Eye (tissue), 1 donor: Measurements from ENCODE around the gene ARNT2.
A peak's percentile ranks its signal among the peaks of the same experiment; 100 is the strongest.

Experiments
- DNase-seq: peaks from one replicate; pipeline ENCODE4 v3.0.0-alpha.2; 2015

The ARNT2 gene

GRCh38 chr15:80525853-80526252, 121.7 kb downstream of the ARNT2 start:
- DNase-seq: no peak

- DNase-seq: no peak
Measured at GRCh38 chr15:80526556-80527340, 122.6 kb downstream of the ARNT2 start.

- DNase-seq: no peak
Measured at GRCh38 chr15:80527406-80527805, 123.2 kb downstream of the ARNT2 start.

- DNase-seq: no peak
Measured at GRCh38 chr15:80527961-80528360, 123.8 kb downstream of the ARNT2 start.

GRCh38 chr15:80530737-80531365, 126.7 kb downstream of the ARNT2 start:
- DNase-seq: peak; percentile 37

GRCh38 chr15:80531388-80531787, 127.2 kb downstream of the ARNT2 start:
- DNase-seq: no peak

GRCh38 chr15:80531796-80532195, 127.6 kb downstream of the ARNT2 start:
- DNase-seq: no peak

GRCh38 chr15:80533790-80534333, 129.7 kb downstream of the ARNT2 start:
- no peak for DNase-seq

GRCh38 chr15:80536231-80536630, 132.0 kb downstream of the ARNT2 start:
- no peak for DNase-seq

- DNase-seq: no peak
Measured at GRCh38 chr15:80536716-80537115, 132.5 kb downstream of the ARNT2 start.

GRCh38 chr15:80545078-80545477, 140.9 kb downstream of the ARNT2 start:
- DNase-seq: no peak

- DNase-seq: no peak
Measured at GRCh38 chr15:80547264-80547663, 143.1 kb downstream of the ARNT2 start.

- no peak for DNase-seq
Measured at GRCh38 chr15:80549191-80549590, 145.0 kb downstream of the ARNT2 start.

GRCh38 chr15:80549654-80550053, 145.5 kb downstream of the ARNT2 start:
- DNase-seq: no peak

GRCh38 chr15:80550219-80550907, 146.2 kb downstream of the ARNT2 start:
- DNase-seq: peak; percentile 68

- peak; percentile 44 for DNase-seq
Measured at GRCh38 chr15:80550908-80551260, 146.7 kb downstream of the ARNT2 start.

GRCh38 chr15:80551348-80551747, 147.2 kb downstream of the ARNT2 start:
- DNase-seq: no peak

- no peak for DNase-seq
Measured at GRCh38 chr15:80554560-80554959, 150.4 kb downstream of the ARNT2 start.

GRCh38 chr15:80556694-80557367, 152.6 kb downstream of the ARNT2 start:
- no peak for DNase-seq

GRCh38 chr15:80557441-80558234, 153.5 kb downstream of the ARNT2 start:
- no peak for DNase-seq

GRCh38 chr15:80558631-80559319, 154.6 kb downstream of the ARNT2 start:
- DNase-seq: no peak

GRCh38 chr15:80559320-80559693, 155.1 kb downstream of the ARNT2 start:
- DNase-seq: no peak
